K562 (cell line): ENCODE data around the gene TXNRD2. TPM values are rescaled to one million over a fixed set of nuclear protein-coding genes. Genes with fewer than 3 reads are reported as not detected.

Experiments
- ATAC-seq: fragments of 200-7000 bp; cut with Tn5 transposase; 3 replicates; pipeline ENCODE4 v1.9.1; 2020; ENCODE audit warnings: moderate library complexity
- Bru-seq: library from RNA; stranded (reverse); fragments of 400-500 nt; gene quantifications from one replicate; lab custom pipeline; 2021; lab: Mats Ljungman, UMichigan
- BruChase-seq, 2 experiments: library from RNA; stranded (reverse); fragments of 400-500 nt; gene quantifications; one replicate each; lab custom pipeline; 2021; lab: Mats Ljungman, UMichigan
- BruUV-seq: library from RNA; stranded (reverse); fragments of 400-500 nt; replicated peaks from 2 replicates; lab custom pipeline; 2021; lab: Mats Ljungman, UMichigan
- CTCF ChIA-PET: fragments of 300-600 bp; formaldehyde crosslinking; extraction: SDS; loops from one replicate; lab custom pipeline; 2021; ENCODE audit warnings: low intra/inter-chr PET ratio; lab: Yijun Ruan, JAX
- POLR2A ChIA-PET: fragments of 300-600, 350-650 bp; sonication (Branson Sonifier 250); formaldehyde crosslinking; extraction: SDS; loops from one replicate; lab custom pipeline; 2021; ENCODE audit warnings: antibody characterized with exemption, inconsistent platforms; lab: Yijun Ruan, JAX
- DNase-seq, 4 experiments: peaks; one replicate each; pipeline versions ENCODE4 v3.0.0 to v3.0.0-alpha.2; 2011 to 2018; ENCODE audit warnings: low spot score in 3 of 4, mixed read lengths in 3 of 4; ENCODE audit errors: extremely low read depth in 1 of 4
- FAIRE-seq: peaks from 2 replicates; lab custom pipeline; 2011; peaks lifted over from hg19 to GRCh38; lab: Jason Lieb, UNC
- H2AFZ ChIP-seq: 2 replicates; pipeline ENCODE4 v1.6.0; 2011; ENCODE audit warnings: low read depth, low read length, control low read depth, inconsistent platforms
- H3K27ac ChIP-seq: fragments of 200-600 bp; 3 replicates; pipeline ENCODE4 v1.8.0; 2011; ENCODE audit warnings: low read depth, mild to moderate bottlenecking, control low read depth, inconsistent platforms, low read length, moderate library complexity, mixed read lengths; ENCODE audit errors: extremely low read depth
- H3K27me3 ChIP-seq, 2 experiments: fragments of 300-600 bp in 1 of 2; 2 replicates in 1 of 2; 3 replicates in 1 of 2; pipeline versions ENCODE4 v1.6.0 to v1.8.0; 2011; ENCODE audit warnings: inconsistent platforms in 2 of 2, low read length in 2 of 2, mild to moderate bottlenecking in 1 of 2, mixed read lengths in 1 of 2, moderate library complexity in 1 of 2; ENCODE audit not compliant: control insufficient read depth in 2 of 2, insufficient read depth in 2 of 2
- H3K36me3 ChIP-seq: fragments of 300-600 bp; 3 replicates; pipeline ENCODE4 v1.8.0; 2011; ENCODE audit warnings: mild to moderate bottlenecking, low read length, inconsistent platforms; ENCODE audit not compliant: control insufficient read depth, insufficient read depth
- H3K4me1 ChIP-seq, 2 experiments: fragments of 200-600 bp in 1 of 2; replicated peaks in 1 of 2; 2 replicates in 1 of 2; 3 replicates in 1 of 2; pipeline versions ENCODE4 v1.5.1 to v1.8.0; 2011; ENCODE audit warnings: inconsistent platforms in 2 of 2, low read length in 2 of 2, mild to moderate bottlenecking in 1 of 2, mixed read lengths in 1 of 2, moderate library complexity in 1 of 2; ENCODE audit not compliant: control insufficient read depth in 2 of 2, insufficient read depth in 2 of 2
- H3K4me2 ChIP-seq: 2 replicates; pipeline ENCODE4 v1.6.1; 2011; ENCODE audit warnings: low read length, control low read depth, inconsistent platforms, mixed read lengths; ENCODE audit not compliant: insufficient read depth
- H3K4me3 ChIP-seq: fragments of 200-600 bp; sonication (generic), shearing (Covaris generic); 2 replicates; pipeline ENCODE4 v1.5.1; 2016; ENCODE audit warnings: control low read depth, inconsistent platforms
- H3K79me2 ChIP-seq: fragments of 200-600 bp; 3 replicates; pipeline ENCODE4 v1.8.0; 2011; ENCODE audit warnings: low read length, inconsistent platforms; ENCODE audit not compliant: control insufficient read depth, insufficient read depth
- H3K9ac ChIP-seq, 2 experiments: 2 replicates each; pipeline versions ENCODE4 v1.6.0 to v1.6.1; 2011; ENCODE audit warnings: low read depth in 2 of 2, low read length in 2 of 2, control low read depth in 1 of 2, inconsistent platforms in 1 of 2, mild to moderate bottlenecking in 1 of 2, mixed read lengths in 1 of 2; ENCODE audit not compliant: insufficient read depth in 1 of 2
- H3K9me1 ChIP-seq: one replicate; pipeline ENCODE4 v1.6.0; 2011; ENCODE audit warnings: inconsistent platforms, mild to moderate bottlenecking, low read length, moderate library complexity; ENCODE audit not compliant: control insufficient read depth, insufficient read depth
- H3K9me3 ChIP-seq: replicated peaks from 2 replicates; pipeline ENCODE4 v1.5.1; 2011; ENCODE audit warnings: low read depth, low read length, inconsistent platforms; ENCODE audit not compliant: control insufficient read depth, insufficient read depth
- H4K20me1 ChIP-seq: replicated peaks from 2 replicates; pipeline ENCODE4 v1.6.1; 2011; ENCODE audit warnings: low read length, inconsistent platforms, mixed read lengths; ENCODE audit not compliant: control insufficient read depth, insufficient read depth
- BCOR ChIP-seq: fragments of 450-650 bp; IDR thresholded peaks from 2 replicates; pipeline ENCODE4 v1.6.1; 2016
- CLOCK ChIP-seq: fragments of 250-450 bp; sonication (Bioruptor Pico); IDR thresholded peaks from 2 replicates; pipeline ENCODE4 v1.4.0; 2020; ENCODE audit warnings: mild to moderate bottlenecking, moderate library complexity, borderline replicate concordance
- E2F3 ChIP-seq: fragments of 250-450 bp; sonication (Bioruptor Pico); IDR thresholded peaks from 2 replicates; pipeline ENCODE4 v1.4.0; 2020; ENCODE audit warnings: mild to moderate bottlenecking
- FUS ChIP-seq: fragments of 200-400 bp; formaldehyde crosslinking; optimal IDR thresholded peaks from 2 replicates; pipeline ENCODE3; 2017; ENCODE audit warnings: low read depth, low read length
- MLX ChIP-seq, 2 experiments: fragments of 450-650 bp in 1 of 2; sonication (generic) in 1 of 2; formaldehyde crosslinking; conservative IDR thresholded peaks; 2 replicates each; pipeline versions ENCODE4 v1.4.0 to v1.8.1; 2020 to 2022; ENCODE audit warnings: mild to moderate bottlenecking in 1 of 2, missing genetic modification reagents in 1 of 2
- POLR3G ChIP-seq: IDR thresholded peaks from 2 replicates; pipeline ENCODE4 v1.6.1; 2011; ENCODE audit not compliant: insufficient read length, insufficient replicate concordance; ENCODE audit errors: extremely low read depth
- SLC30A9 ChIP-seq: fragments of 250-450 bp; sonication (Bioruptor Pico); IDR thresholded peaks from 2 replicates; pipeline ENCODE4 v1.8.0; 2022; ENCODE audit warnings: mild to moderate bottlenecking, moderate library complexity
- SMAD2 ChIP-seq: fragments of 150-350 bp; IDR thresholded peaks from 2 replicates; pipeline ENCODE4 v1.6.1; 2014; ENCODE audit warnings: low read depth, mild to moderate bottlenecking, low read length
- ZFP36 ChIP-seq: fragments of 150-350 bp; IDR thresholded peaks from 2 replicates; pipeline ENCODE4 v1.6.1; 2018; ENCODE audit warnings: low read length, low read depth; ENCODE audit not compliant: partially characterized antibody
- ZNF165 ChIP-seq: fragments of 250-450 bp; sonication (Bioruptor Pico); IDR thresholded peaks from 2 replicates; pipeline ENCODE4 v1.4.0; 2020; ENCODE audit warnings: borderline replicate concordance
- WGBS: fragments of 100-300 bp; shearing (Covaris generic); methylation state at CpG from one replicate; pipeline ENCODE4 v1.1.6; 2016; ENCODE audit warnings: low coverage, mixed read lengths; ENCODE audit not compliant: insufficient coverage; ENCODE audit errors: missing lambda C conversion rate; 5-methylcytosine and 5-hydroxymethylcytosine counted together
- in situ Hi-C: fragments of 300-500 bp; cut with MboI; formaldehyde crosslinking; loops from 4 replicates; pipeline ENCODE4 v1.15.0; 2018; ENCODE audit warnings: inconsistent platforms, mixed read lengths
- intact Hi-C: fragments of 100-400 bp; cut with micrococcal nuclease; formaldehyde crosslinking; loops from 2 replicates; pipeline ENCODE4 v1.14.2; 2022
- long read RNA-seq, 3 experiments: library from polyadenylated mRNA in 2 of 3; library from RNA in 1 of 3; unstranded in 2 of 3; stranded (forward) in 1 of 3; transcript quantifications; one replicate each; pipeline ENCODE4 v2.0.0, GENCODE V29; 2019 to 2022
- polyA minus RNA-seq, 3 experiments: library from RNA; depleted of rRNA, polyadenylated mRNA; stranded (reverse); fragments of >200 nt; gene quantifications; 2 replicates each; pipeline ENCODE4 v1.2.3, GENCODE V29; 2011
- polyA plus RNA-seq, 8 experiments: library from polyadenylated mRNA; depleted of rRNA in 4 of 8; stranded (reverse) in 5 of 8; unstranded in 3 of 8; fragments of >200 nt; fragmentation: Nextera tagmentation in 2 of 8; fragmentation: Illumina TruSeq in 1 of 8; extraction: Ambion mirVana in 2 of 8; extraction: Trizol in 1 of 8; gene quantifications; 2 replicates each; pipeline versions ENCODE4 v1.2.1 to v1.2.3, GENCODE V29; 2011 to 2014; ENCODE audit warnings: inconsistent platforms in 1 of 8, missing spikeins in 1 of 8
- total RNA-seq, 7 experiments: library from RNA; depleted of rRNA in 6 of 7; stranded (reverse); fragments of >200 nt in 6 of 7; fragmentation: Illumina TruSeq in 2 of 7; extraction: Trizol in 2 of 7; gene quantifications; 2 replicates each; pipeline versions ENCODE4 v1.2.1 to v1.2.3, GENCODE V29; 2011 to 2021; ENCODE audit warnings: low replicate concordance in 1 of 7

The TXNRD2 gene
- total RNA-seq (2011; cell fraction: chromatin; rRNA removed; ENCODE audit: low replicate concordance) = 156 and 367 TPM in 2 replicates
- 176 and 216 TPM in 2 replicates for total RNA-seq (2011; cell fraction: nucleolus; rRNA removed)
- total RNA-seq (2011; cell fraction: nucleoplasm; rRNA removed) = 160 and 165 TPM in 2 replicates
- total RNA-seq (2014; rRNA removed) = 49.4 and 60.7 TPM in 2 replicates
- 25.1 and 32.6 TPM in 2 replicates for total RNA-seq (2014; rRNA removed; fragmentation: Illumina TruSeq; extraction: Trizol)
- total RNA-seq (2015; rRNA removed; fragmentation: Illumina TruSeq; extraction: Trizol) = 45.9 and 50.4 TPM in 2 replicates
- 78.2 and 80.2 TPM in 2 replicates for total RNA-seq (2021)
- 50.2 and 93.6 TPM in 2 replicates for polyA plus RNA-seq (2011; rRNA removed)
- polyA plus RNA-seq (2011; cell fraction: cytosol; rRNA removed) = 84.2 and 98.0 TPM in 2 replicates
- polyA plus RNA-seq (2011; cell fraction: nucleus; rRNA removed) = 148 and 181 TPM in 2 replicates
- polyA plus RNA-seq (2012) = 83.1 and 83.5 TPM in 2 replicates
- polyA plus RNA-seq (2014; fragmentation: Illumina TruSeq; extraction: Trizol) = 45.0 and 66.1 TPM in 2 replicates
- polyA plus RNA-seq (2014; fragmentation: Nextera tagmentation; extraction: Ambion mirVana) = 1 to 10 TPM; 3.3 to 4.4 TPM
- 52.5 and 57.0 TPM in 2 replicates for polyA plus RNA-seq (2014; rRNA removed)
- 44.4 and 47.5 TPM in 2 replicates for polyA minus RNA-seq (2011; rRNA and poly(A)+ RNA removed)
- polyA minus RNA-seq (2011; cell fraction: cytosol; rRNA and poly(A)+ RNA removed) = 55.3 and 75.6 TPM in 2 replicates
- polyA minus RNA-seq (2011; cell fraction: nucleus; rRNA and poly(A)+ RNA removed) = 57.4 and 103 TPM in 2 replicates
- percentile 76 among the genes with signal in this experiment for Bru-seq, nascent RNA
- percentile 72 among the genes with signal in this experiment for BruChase-seq, experiment 1, labeled RNA remaining after a 2-hour chase
- percentile 69 among the genes with signal in this experiment for BruChase-seq, experiment 2, labeled RNA remaining after a 6-hour chase
- long read RNA-seq, experiment 1, transcript TXNRD2-201 (12 exons, 1,893 nt) = major isoform, 9 of 193 reads
- long read RNA-seq, experiment 1, partial matches to known transcripts = 40 of 193 reads
- long read RNA-seq, experiment 1, other reads (novel, unspliced or antisense) = 141 of 193 reads
- long read RNA-seq, experiment 2, transcript TXNRD2-204 (18 exons, 2,115 nt) = major isoform, 7 of 115 reads
- long read RNA-seq, experiment 2, partial matches to known transcripts = 20 of 115 reads
- long read RNA-seq, experiment 2, other reads (novel, unspliced or antisense) = 84 of 115 reads
- long read RNA-seq, experiment 3, partial matches to known transcripts = 7 of 60 reads
- long read RNA-seq, experiment 3, other reads (novel, unspliced or antisense) = 50 of 60 reads

GRCh38 chr22:19941365-19942082, at the start of gene TXNRD2, which contains the start of gene COMT:
Gene TXNRD2 (minus strand): TSS chr22:19941818. CDS start chr22:19941803, 15 bp downstream.
Gene COMT (plus strand): TSS chr22:19941772. CDS start chr22:19962527, 20,755 bp downstream.
- Histone ChIP-seq H3K79me2 (peaks cover 62% of the 10 kb centered on the region), H3K4me1 (peaks cover 35 to 37% of the 10 kb centered on the region in 2 experiments), H3K27me3 (no peaks in the 10 kb centered on the region; a peak in 1 of 5 replicates), H3K9me3 (peaks cover 5% of the 10 kb centered on the region), H2AFZ (peak within 1 kb of the TSS; percentile 98), H3K4me3 (peak within 1 kb of the TSS; percentile 58), H3K9ac (peak within 1 kb of the TSS; percentile 94 to 97), H3K27ac (peak within 1 kb of the TSS; percentile 88), H4K20me1 (no peaks in the 10 kb centered on the region), H3K9me1 (no peaks in the 10 kb centered on the region), H3K4me2 (peak within 1 kb of the TSS; percentile 96), H3K36me3 (peaks cover 42% of the 10 kb centered on the region)
- FAIRE-seq = peak; percentile 6
- intact Hi-C loops = no loop called here
- no TSS peak for BruUV-seq
- ChIA-PET CTCF (interaction anchor here (0.6 to 0.7 kb wide), 2 partner anchors 211 to 724 kb away, joined by 3 read pairs; no protein-coding TSS in a partner anchor), POLR2A (interaction anchor here (0.5 to 4.6 kb wide), 28 partner anchors 9 to 633 kb away, joined by 3 to 48 read pairs (median 4); partner anchors contain the start of genes TANGO2 and TRMT2A)
- under 1% methylated on average over 63 of the region's 63 CpGs for WGBS
- peak; percentile 88 for ATAC-seq
- in situ Hi-C loops = no loop called here
- peak; percentile 96 to 100 (median 100) for DNase-seq
- TF ChIP-seq FUS (peak; percentile 89), MLX (CRISPR knock-in tag; conservative IDR thresholded peaks at IDR 0.05) (peak in 1 of 2 experiments; percentile 53; a peak in 2 of 4 replicates), SLC30A9 (CRISPR knock-in tag) (no peak), POLR3G (no peak), ZNF165 (peak; percentile 73; the same call in 1 of the 2 replicates), SMAD2 (0 out of 2 replicates have a peak, but pooled peaks have one; percentile 34), CLOCK (no peak), ZFP36 (peak; percentile 76), BCOR (no peak), E2F3 (CRISPR knock-in tag) (peak; percentile 75)
